ENCODE data around the gene LEAP2. TPM values are rescaled to one million over a fixed set of nuclear protein-coding genes. Genes with fewer than 3 reads are reported as not detected.
A peak's percentile ranks its signal among the peaks of the same experiment; 100 is the strongest.

LEAP2 gene
- total and polyA plus RNA-seq, 9 donors, result 0.74 to 3.2 (median 1.5) TPM

- no peak overlapping the region for H3K4me3 ChIP-seq (ENCODE audit: low read length)
- no peak for DNase-seq
- H3K4me1 ChIP-seq (ENCODE audit: control insufficient read depth, insufficient read depth, low read length), result no peaks in the 10 kb centered on the region
- peaks cover 44% of the 10 kb centered on the region for H3K36me3 ChIP-seq (ENCODE audit: control insufficient read depth, insufficient read depth, low read length)
- no peaks in the 10 kb centered on the region for H3K27me3 ChIP-seq (ENCODE audit: control insufficient read depth, insufficient read depth, low read length)
- no peak overlapping the region for H3K27ac ChIP-seq (ENCODE audit: low read length)
- no peaks in the 10 kb centered on the region for H3K9me3 ChIP-seq (replicated peaks; ENCODE audit: control insufficient read depth, low read depth, low read length)
- 92% methylated on average over 5 of the region's 7 CpGs for WGBS (ENCODE audit: insufficient coverage)
Observed at GRCh38 chr5:132896685-132897084, 23.2 kb downstream of the LEAP2 start.

GRCh38 chr5:132898094-132898493 lies 24.6 kb downstream of the LEAP2 start:
- no peaks in the 10 kb centered on the region for H3K4me1 ChIP-seq (ENCODE audit: control insufficient read depth, insufficient read depth, low read length)
- DNase-seq, result no peak
- no peaks in the 10 kb centered on the region for H3K9me3 ChIP-seq (replicated peaks; ENCODE audit: control insufficient read depth, low read depth, low read length)
- H3K27me3 ChIP-seq (ENCODE audit: control insufficient read depth, insufficient read depth, low read length), result no peaks in the 10 kb centered on the region
- peaks cover 32% of the 10 kb centered on the region for H3K36me3 ChIP-seq (ENCODE audit: control insufficient read depth, insufficient read depth, low read length)
- H3K4me3 ChIP-seq (ENCODE audit: low read length), result no peak overlapping the region
- H3K27ac ChIP-seq (ENCODE audit: low read length), result no peak overlapping the region
- 33% methylated on average over 1 of the region's 3 CpGs for WGBS (ENCODE audit: insufficient coverage)

GRCh38 chr5:132901036-132901435 lies 27.6 kb downstream of the LEAP2 start:
- Histone ChIP-seq H3K4me3 (ENCODE audit: low read length) (no peak overlapping the region), H3K9me3 (replicated peaks; ENCODE audit: control insufficient read depth, low read depth, low read length) (no peaks in the 10 kb centered on the region), H3K27me3 (ENCODE audit: control insufficient read depth, insufficient read depth, low read length) (no peaks in the 10 kb centered on the region), H3K36me3 (ENCODE audit: control insufficient read depth, insufficient read depth, low read length) (peaks cover 28% of the 10 kb centered on the region), H3K27ac (ENCODE audit: low read length) (no peak overlapping the region), H3K4me1 (ENCODE audit: control insufficient read depth, insufficient read depth, low read length) (no peaks in the 10 kb centered on the region)
- WGBS (ENCODE audit: insufficient coverage), result no CpG with 5 or more reads among the region's 4 CpGs
- DNase-seq, result no peak

DNA sequence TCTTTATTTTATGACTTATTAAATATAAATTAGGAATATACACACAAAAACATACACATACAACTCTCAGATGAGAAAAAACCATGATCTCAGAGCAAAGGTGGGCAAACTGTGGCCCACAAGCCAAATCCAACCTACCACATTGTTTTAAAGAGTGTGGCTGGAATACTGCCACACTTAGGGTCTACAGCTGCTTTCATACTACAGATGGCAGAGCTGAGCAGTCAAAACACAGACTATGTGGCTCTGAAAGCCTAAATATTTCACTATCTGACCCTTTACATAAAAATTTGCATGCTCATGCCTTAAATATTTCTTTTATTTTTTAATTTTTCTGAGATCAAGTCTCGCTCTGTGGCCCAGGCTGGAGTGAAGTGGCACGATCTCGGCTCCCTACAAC lies 28.3 kb downstream of the LEAP2 start:
- Histone ChIP-seq H3K27ac (ENCODE audit: low read length) (no peak overlapping the region), H3K4me1 (ENCODE audit: control insufficient read depth, insufficient read depth, low read length) (no peaks in the 10 kb centered on the region), H3K36me3 (ENCODE audit: control insufficient read depth, insufficient read depth, low read length) (peaks cover 21% of the 10 kb centered on the region), H3K9me3 (replicated peaks; ENCODE audit: control insufficient read depth, low read depth, low read length) (no peaks in the 10 kb centered on the region), H3K4me3 (ENCODE audit: low read length) (no peak overlapping the region), H3K27me3 (ENCODE audit: control insufficient read depth, insufficient read depth, low read length) (no peaks in the 10 kb centered on the region)
- no CpG with 5 or more reads among the region's 3 CpGs for WGBS (ENCODE audit: insufficient coverage)
- peak; percentile 8 for DNase-seq

GRCh38 chr5:132905938-132906337 lies 32.5 kb downstream of the LEAP2 start:
- Histone ChIP-seq H3K4me3 (ENCODE audit: low read length) (no peak overlapping the region), H3K27ac (ENCODE audit: low read length) (no peak overlapping the region), H3K9me3 (replicated peaks; ENCODE audit: control insufficient read depth, low read depth, low read length) (no peaks in the 10 kb centered on the region), H3K36me3 (ENCODE audit: control insufficient read depth, insufficient read depth, low read length) (peaks cover 23% of the 10 kb centered on the region), H3K4me1 (ENCODE audit: control insufficient read depth, insufficient read depth, low read length) (no peaks in the 10 kb centered on the region), H3K27me3 (ENCODE audit: control insufficient read depth, insufficient read depth, low read length) (no peaks in the 10 kb centered on the region)
- DNase-seq, result peak; percentile 28
- no CpG with 5 or more reads among the region's 2 CpGs for WGBS (ENCODE audit: insufficient coverage)

GRCh38 chr5:132907161-132907560 lies 33.7 kb downstream of the LEAP2 start:
- Histone ChIP-seq H3K27me3 (ENCODE audit: control insufficient read depth, insufficient read depth, low read length) (no peaks in the 10 kb centered on the region), H3K27ac (ENCODE audit: low read length) (no peak overlapping the region), H3K9me3 (replicated peaks; ENCODE audit: control insufficient read depth, low read depth, low read length) (no peaks in the 10 kb centered on the region), H3K4me3 (ENCODE audit: low read length) (no peak overlapping the region), H3K4me1 (ENCODE audit: control insufficient read depth, insufficient read depth, low read length) (no peaks in the 10 kb centered on the region), H3K36me3 (ENCODE audit: control insufficient read depth, insufficient read depth, low read length) (peaks cover 23% of the 10 kb centered on the region)
- WGBS (ENCODE audit: insufficient coverage), result 100% methylated on average over 1 of the region's 2 CpGs
- no peak for DNase-seq

DNA sequence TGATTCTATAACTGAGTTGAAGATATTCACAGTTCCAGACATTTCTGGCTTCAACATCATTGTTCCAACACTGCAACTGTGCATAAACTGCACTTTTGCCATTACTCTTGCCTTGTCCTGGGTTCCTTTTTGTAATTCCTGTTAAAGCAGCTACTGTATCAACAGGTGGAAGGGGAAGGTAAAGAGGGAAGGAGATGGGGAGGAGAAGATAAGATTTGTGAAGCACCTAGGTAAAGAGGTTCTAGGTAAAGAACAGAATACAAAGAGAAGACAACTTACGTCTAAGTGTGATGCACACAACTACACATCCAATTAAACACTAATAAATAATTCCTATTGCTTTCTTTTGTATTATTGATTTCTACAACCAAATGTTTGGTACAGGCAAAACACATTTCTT lies 36.2 kb downstream of the LEAP2 start:
- Histone ChIP-seq H3K27me3 (ENCODE audit: control insufficient read depth, insufficient read depth, low read length) (no peaks in the 10 kb centered on the region), H3K36me3 (ENCODE audit: control insufficient read depth, insufficient read depth, low read length) (peaks cover 29% of the 10 kb centered on the region), H3K4me3 (ENCODE audit: low read length) (no peak overlapping the region), H3K9me3 (replicated peaks; ENCODE audit: control insufficient read depth, low read depth, low read length) (no peaks in the 10 kb centered on the region), H3K4me1 (ENCODE audit: control insufficient read depth, insufficient read depth, low read length) (no peaks in the 10 kb centered on the region), H3K27ac (ENCODE audit: low read length) (no peak overlapping the region)
- WGBS (ENCODE audit: insufficient coverage), result no CpG with 5 or more reads among the region's 1 CpG
- DNase-seq, result no peak

DNA sequence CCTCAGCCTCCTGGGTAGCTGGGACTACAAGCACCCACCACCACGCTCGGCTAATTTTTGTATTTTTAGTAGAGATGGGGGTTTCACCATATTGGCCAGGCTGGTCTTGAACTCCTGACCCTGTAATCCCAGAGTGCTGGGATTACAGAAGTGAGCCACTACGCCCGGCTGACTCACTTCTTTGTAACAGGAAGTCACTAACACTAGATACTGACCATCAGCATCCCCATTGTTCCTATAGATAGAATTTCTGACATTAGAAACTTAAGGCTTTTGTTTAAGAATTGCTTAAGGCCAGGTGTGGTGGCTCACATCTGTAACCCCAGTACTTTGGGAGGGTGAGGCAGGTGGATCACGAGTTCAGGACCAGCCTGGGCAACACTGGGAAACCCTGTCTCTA lies 42.2 kb downstream of the LEAP2 start:
- 100% methylated on average over 1 of the region's 5 CpGs for WGBS (ENCODE audit: insufficient coverage)
- DNase-seq, result no peak
- H3K27ac ChIP-seq (ENCODE audit: low read length), result no peak overlapping the region
- peaks cover 38% of the 10 kb centered on the region for H3K36me3 ChIP-seq (ENCODE audit: control insufficient read depth, insufficient read depth, low read length)
- H3K4me1 ChIP-seq (ENCODE audit: control insufficient read depth, insufficient read depth, low read length), result no peaks in the 10 kb centered on the region
- no peaks in the 10 kb centered on the region for H3K9me3 ChIP-seq (replicated peaks; ENCODE audit: control insufficient read depth, low read depth, low read length)
- no peaks in the 10 kb centered on the region for H3K27me3 ChIP-seq (ENCODE audit: control insufficient read depth, insufficient read depth, low read length)
- no peak overlapping the region for H3K4me3 ChIP-seq (ENCODE audit: low read length)

DNA sequence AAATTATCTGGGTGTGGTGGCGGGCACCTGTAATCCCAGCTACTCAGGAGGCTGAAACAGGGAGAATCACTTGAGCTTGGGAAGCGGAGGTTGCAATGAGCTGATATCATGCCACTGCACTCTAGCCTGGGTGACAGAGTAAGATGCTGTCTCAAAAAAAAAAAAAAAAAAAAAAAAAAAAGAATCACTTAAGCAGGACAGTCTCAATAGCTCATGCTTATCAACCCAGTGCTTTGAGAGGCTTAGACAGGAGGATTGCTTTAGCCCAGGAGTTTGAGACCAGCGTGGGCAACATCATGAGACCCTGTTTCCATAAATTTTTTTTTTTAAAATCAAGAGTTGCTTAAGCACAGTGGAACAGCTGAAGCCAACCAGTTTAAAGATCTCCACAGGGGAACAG lies 42.6 kb downstream of the LEAP2 start:
- WGBS (ENCODE audit: insufficient coverage), result no CpG with 5 or more reads among the region's 3 CpGs
- Histone ChIP-seq H3K9me3 (replicated peaks; ENCODE audit: control insufficient read depth, low read depth, low read length) (no peaks in the 10 kb centered on the region), H3K4me1 (ENCODE audit: control insufficient read depth, insufficient read depth, low read length) (no peaks in the 10 kb centered on the region), H3K27ac (ENCODE audit: low read length) (no peak overlapping the region), H3K36me3 (ENCODE audit: control insufficient read depth, insufficient read depth, low read length) (peaks cover 36% of the 10 kb centered on the region), H3K4me3 (ENCODE audit: low read length) (no peak overlapping the region), H3K27me3 (ENCODE audit: control insufficient read depth, insufficient read depth, low read length) (no peaks in the 10 kb centered on the region)
- no peak for DNase-seq

Data from muscle of leg (tissue), 11 donors.